HG03135 (cell line): ENCODE measurements around the gene FNIP1.
"Not testable (repeated sequence)": the region's sequence is repeated elsewhere in the genome, so short reads cannot be mapped to it uniquely, and the experiment has no call there.

ENCODE experiments used
- ATAC-seq: cut with Tn5 transposase; IDR thresholded peaks from one replicate; pipeline ENCODE4 v1.9.1; 2021; ENCODE audit warnings: mild to moderate bottlenecking, moderate library complexity; ENCODE audit not compliant: unreplicated experiment

Gene FNIP1

DNA sequence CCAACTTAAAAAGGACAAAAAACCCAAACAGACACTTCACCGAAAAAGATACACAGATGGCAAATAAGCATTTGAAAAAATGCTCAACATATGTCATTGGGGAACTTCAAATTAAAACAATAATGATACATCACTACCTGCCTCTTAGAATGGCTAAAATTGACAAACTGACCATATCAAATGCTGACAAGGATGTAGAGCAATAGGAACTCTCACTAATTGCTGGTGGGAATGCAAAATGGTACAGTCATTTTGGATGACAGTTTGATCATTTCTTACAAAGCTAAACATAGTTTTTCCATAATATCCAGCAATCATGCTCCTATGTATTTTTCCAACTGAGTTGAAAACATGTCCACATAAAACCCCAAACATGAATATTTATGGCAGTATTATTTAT lies 102.9 kb downstream of the FNIP1 start:
- ATAC-seq, result no peak

DNA sequence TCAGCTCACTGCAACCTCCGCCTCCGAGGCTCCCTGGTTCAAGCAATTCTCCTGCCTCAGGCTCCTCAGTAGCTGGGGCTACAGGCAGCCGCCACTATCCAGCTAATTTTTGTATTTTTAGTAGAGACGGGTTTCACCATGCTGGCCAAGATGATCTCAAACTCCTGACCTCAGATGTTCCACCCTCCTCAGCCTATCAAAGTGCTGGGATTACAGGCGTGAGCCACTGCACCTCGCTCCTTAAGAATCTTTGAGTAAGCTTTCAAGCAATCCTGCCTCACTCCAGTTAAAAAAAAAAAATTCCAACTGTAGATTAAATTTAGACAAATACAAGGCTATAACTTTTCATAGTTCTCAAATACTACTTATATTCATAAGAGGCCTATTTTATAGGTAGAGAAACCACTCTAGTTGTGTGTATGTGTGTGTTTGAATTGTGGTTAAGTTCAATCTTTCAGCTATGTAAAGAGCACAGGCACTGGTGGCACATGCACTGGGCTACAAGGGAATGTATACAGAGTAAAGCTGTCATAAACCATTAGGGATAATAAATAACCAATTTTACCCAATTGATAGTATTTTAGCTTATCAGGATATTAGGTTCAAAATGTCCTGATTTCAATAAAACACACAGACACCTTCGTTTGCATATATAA lies 111.2 kb downstream of the FNIP1 start:
- no peak for ATAC-seq

DNA sequence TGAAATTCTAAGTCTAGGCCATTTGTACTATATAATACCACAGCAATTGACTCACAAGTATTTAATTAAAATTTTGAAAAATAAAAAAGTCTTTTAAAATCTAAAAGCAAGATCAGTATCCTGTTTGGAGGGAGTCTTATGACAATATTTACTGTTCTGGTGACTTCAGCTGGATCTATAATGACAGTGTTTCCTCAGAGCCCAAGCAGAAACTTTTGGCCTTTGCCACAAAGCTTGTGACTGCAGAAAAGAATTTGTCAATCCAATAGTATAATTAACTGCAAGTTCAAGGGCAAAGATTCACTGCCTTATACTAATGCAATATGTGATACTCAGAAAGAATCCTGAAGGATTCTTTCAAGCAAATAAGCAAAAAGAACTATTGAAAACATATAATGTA lies 112.2 kb downstream of the FNIP1 start:
- ATAC-seq, result no peak

DNA sequence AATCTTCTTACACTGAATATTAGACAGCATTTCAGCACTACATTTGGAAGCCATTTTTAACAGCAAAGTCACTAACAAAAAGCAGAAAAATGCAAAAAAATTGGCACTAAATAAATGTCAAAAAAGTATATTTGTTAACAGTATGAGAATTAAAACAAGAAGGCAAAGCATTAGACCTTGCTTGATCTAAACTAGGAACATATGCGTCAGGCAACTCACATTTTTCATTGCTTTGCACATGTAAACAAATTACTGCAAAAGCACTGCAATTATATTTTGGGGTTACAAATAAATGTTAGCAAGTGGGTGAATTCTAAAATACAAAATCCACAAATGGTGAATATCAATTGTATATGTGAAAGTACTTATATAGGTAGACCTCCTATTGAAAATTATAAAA lies 112.8 kb downstream of the FNIP1 start:
- ATAC-seq, result no peak

DNA sequence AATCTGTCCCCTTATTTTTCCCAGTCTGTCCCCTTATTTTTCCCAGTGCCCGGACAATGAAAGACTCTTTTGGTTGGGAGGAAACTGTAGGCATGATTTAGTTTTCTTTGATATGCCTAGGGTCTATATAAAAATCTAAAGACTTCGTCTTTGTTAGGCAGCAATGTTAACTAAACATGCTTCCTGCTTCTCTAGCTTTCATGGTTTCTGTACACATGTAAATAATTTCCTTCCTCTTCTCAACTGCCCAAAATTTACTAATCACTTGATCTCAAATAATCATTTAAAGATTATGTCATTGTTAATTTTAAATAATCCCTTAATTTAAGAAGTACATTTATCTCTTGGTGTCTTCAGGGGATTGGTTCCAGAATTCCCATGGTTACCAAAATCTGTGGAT lies 114.0 kb downstream of the FNIP1 start:
- ATAC-seq, result no peak

DNA sequence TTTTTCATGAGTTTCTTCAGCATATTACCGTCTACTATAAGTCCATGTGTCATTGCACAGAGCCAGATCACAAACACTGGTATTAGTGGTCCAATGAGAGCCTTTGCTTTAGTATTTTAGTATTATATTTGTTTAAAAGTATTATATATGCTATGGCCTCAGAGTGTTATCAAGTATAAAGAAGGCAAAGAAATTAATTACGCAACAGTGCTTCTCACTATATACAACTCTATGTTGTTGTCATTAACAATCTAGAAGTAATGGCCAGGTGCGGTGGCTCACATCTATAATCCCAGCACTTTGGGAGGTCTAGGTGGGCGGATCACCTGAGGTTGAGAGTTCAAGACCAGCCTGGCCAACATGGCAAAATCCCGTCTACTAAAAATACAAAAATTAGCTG lies 114.6 kb downstream of the FNIP1 start:
- ATAC-seq, result no peak

DNA sequence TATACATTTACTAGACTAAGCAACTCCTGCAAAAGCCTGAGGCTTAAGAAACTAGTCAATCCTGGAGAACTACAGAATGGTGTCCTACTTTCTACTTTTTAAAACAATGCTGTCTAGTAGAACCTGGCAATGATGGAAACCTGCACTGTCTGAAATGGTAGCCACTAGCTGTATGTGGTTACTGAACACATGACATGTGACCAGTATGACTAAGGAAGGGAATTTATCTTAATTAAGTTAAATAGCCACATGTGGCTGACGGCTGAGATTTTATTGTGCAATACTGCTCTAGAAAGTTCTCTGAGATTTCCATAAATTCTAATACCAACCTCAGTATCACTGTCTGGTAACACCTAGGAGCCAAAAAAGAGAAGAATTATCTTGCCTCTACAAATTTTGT lies 116.9 kb downstream of the FNIP1 start:
- no peak for ATAC-seq

DNA sequence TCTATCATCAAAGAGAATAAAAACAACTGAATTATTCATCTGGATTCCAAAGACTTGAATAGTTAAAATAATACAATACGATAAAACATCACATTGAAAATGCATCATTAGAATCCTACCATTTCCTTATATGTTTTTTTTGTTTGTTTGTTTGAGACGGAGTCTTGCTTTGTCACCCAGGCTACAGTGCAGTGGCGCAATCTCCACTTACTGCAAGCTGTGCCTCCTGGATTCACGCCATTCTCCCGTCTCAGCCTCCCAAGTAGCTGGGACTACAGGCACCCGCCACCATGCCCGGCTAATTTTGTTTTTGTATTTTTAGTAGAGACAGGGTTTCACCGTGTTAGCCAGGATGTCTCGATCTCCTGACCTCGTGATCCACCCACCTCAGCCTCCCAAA lies 118.5 kb downstream of the FNIP1 start:
- ATAC-seq, result not testable (repeated sequence)

DNA sequence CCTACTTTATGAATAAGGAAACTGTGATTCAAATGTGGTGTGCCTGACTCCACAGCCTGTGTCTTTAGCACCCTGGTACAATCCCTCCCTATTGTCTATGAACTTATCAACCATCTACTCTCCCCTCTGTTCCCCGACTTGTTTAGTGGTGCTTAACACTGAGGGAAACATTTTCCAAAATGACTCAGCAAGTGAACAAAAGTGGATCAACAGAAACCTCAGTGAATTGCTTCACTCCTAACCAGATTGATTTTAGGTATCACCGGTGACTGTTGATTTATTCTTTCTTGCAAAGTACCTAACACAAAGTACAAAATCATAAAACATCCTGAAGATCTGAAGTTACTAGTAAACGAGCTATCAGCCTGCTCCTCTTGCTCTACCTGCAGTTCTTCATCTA lies 119.7 kb downstream of the FNIP1 start:
- no peak for ATAC-seq

DNA sequence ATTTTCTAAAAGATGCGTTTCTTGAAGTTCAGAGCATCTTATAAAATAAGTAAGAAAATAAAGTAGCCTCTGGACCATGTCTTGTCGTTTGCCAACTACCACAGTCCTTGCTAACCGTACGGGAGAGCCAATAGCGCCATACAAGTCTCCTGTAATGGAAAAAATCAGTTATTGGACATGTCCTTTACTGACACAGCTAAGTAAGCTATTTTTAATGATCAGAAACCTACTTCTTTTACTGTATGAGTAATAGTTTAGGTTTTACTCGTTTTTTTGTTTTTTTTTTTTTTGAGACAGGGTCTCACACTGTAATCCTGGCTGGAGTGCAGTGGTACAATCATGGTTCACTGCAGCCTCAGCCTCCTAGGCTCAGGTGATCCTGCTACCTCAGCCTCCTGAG lies 124.0 kb downstream of the FNIP1 start:
- peak; percentile 14 for ATAC-seq

DNA sequence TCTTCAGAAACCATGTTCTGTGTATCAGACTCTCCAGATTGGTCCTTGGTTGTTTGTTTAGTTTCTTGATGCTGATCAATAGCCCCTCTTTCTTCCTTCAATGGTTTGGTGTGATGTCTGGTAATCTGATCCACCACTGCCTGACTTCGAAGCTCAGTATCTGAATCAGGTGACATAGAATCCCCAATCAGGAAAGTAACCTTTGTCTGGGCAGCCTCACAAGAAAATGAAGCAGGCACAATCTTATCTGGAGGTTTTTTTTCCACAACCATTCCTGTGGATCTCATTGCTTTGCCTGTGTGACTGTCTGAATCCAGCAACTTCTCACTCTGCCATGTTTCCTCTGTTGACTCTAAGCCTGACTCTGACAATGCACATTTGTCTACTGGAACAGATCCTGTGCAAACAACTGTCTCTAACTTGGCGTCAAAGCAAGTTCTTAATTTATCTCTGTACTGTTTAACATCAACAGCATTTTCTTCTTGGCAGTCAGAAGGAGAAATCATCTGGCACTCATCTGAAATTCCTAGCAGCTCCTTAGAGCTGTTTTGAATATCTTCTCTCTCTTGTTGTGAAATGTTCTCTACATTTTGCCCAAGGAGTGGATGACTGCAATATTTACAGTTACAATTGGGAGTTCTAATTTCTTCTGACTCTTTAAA lies 124.7 kb downstream of the FNIP1 start:
- ATAC-seq, result no peak

DNA sequence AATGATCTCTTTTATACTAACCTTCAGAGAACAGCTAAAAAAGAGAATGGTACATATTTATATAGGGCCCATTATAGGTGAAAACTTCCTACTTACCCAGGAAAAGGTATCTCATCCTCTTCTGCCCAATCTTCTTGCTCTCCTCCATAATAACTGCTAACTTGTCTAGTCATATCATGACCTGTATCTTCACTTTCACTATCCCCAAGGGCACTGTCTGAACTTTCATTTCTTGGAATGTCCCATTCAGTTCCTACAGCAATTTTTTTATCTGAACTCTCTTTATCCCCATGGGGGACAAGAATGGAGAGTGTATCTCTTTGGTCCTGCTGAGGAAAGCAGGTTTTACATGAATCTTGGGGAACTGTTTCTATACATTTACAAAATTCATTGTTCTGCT lies 125.4 kb downstream of the FNIP1 start:
- no peak for ATAC-seq

DNA sequence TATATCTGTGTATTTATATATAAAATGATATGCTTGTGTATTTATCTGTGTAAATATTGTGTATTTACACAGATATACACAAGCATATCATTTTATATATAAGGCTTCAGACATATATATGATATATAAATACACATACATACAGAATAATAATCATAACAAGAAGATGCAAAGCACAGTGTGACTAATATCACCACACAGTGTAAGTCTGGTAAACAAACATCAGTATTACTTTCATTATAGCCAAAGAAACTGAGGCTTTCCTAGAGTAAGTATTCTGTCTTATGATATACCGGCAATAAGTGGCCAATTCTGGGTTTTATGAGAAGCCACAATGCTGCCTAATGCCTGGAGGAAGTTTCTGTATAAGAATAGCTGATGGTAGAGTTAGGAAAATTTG lies 131.9 kb downstream of the FNIP1 start:
- no peak for ATAC-seq

DNA sequence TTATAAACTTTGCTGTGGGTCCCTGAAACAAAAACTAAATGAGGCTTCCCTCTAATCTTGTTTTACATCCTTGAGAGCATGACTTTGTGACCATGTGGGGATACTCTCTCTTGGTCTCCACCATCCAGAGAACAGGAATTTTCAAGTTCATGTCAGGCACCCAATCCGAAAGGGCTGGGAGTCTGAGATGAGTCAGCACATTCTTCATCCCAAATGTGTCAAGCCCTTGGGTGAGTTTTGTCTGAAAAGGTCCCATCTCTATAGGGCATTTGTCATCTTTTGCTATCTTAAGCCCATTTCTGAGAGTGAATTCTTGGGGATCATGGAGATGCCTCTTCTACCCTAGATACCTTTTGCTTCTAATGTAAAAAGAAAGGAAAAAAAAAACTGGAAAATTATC lies 134.9 kb downstream of the FNIP1 start:
- no peak for ATAC-seq

DNA sequence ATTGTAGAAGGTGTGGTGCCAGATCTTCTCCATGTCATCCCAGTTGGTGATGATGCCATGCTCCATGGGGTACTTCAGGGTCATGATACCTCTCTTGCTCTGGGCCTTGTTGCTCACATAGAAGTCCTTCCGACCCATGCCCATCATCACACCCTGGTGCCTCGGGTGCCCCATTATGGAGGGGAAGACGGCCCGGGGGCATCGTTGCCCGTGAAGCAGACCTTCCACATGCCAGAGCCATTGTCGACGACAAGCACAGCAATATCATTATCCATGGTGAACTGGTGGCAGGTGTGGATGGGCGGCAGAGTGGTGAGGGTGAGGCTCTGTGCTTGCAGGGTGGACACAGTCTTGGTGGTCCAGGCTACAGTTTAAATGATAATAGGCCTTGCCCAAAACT lies 137.0 kb downstream of the FNIP1 start:
- no peak for ATAC-seq

DNA sequence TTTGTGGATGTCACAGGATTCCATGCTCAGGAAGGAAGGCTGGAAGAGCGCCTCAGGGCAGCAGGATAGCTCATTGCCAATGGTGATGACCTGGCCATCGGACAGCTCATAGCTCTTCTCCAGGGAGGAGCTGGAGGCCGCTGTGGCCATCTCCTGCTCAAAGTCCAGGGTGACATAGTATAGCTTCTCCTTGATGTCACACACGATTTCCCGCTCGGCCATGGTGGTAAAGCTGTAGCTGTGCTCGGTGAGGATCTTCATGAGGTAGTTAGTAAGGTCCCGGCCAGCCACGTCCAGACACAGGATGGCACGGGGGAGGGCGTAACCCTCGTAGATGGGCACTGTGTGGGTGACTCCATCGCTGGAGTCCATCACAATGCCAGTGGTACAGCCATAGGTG lies 137.5 kb downstream of the FNIP1 start:
- ATAC-seq, result no peak

DNA sequence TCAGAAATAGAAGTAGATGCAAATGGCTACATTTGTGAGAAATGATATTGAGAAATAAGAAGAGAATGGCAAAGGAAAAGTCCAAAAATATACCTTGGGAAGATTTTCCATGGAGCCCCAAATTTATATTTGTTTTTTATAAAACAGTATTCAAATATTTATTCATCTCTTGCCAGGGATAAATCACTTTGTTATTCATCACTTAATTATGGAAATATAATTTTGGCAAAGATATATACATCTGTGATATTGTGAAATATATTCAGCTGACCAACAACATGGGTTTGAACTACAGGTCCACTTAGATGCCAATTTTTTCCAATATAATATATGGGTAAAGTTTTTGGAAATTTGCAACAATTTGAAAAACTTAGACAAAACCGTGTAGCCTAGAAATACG lies 142.0 kb downstream of the FNIP1 start:
- no peak for ATAC-seq

DNA sequence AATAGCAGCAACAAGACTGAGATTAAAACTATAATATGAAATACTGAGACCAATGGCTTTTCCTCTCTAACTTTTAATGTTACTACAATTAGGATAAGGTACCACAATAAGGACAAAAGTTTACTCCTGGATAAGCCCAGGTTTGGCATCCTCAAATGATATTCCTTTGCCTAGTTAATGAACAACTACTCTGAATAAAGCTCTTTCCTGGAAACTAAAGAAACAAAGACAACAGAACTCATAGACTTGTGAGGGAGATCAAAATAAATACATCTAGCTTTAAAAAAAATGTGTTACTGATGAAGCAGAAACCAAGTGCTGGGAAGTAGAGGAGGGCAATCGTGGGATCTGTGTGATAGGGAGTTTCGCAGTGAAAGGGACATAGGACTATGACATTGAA lies 142.5 kb downstream of the FNIP1 start:
- ATAC-seq, result no peak

DNA sequence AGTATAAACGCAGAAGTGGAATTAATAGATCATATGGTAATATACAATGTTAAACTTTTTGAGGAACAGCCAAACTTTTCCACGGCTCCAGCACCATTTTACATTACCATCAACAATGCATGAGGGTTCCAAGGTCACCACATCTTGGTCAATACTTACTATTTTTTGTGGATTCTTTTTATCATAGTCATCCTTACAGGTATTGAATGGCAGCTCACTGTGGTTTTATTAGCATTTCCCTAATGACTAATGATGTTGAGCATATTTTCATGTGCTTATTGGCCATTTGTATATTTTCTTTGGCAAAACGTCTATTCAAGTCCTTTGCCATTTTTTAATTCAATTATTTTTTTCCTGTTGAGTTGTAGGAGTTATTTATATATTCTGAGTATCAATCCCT lies 147.7 kb downstream of the FNIP1 start:
- no peak for ATAC-seq

DNA sequence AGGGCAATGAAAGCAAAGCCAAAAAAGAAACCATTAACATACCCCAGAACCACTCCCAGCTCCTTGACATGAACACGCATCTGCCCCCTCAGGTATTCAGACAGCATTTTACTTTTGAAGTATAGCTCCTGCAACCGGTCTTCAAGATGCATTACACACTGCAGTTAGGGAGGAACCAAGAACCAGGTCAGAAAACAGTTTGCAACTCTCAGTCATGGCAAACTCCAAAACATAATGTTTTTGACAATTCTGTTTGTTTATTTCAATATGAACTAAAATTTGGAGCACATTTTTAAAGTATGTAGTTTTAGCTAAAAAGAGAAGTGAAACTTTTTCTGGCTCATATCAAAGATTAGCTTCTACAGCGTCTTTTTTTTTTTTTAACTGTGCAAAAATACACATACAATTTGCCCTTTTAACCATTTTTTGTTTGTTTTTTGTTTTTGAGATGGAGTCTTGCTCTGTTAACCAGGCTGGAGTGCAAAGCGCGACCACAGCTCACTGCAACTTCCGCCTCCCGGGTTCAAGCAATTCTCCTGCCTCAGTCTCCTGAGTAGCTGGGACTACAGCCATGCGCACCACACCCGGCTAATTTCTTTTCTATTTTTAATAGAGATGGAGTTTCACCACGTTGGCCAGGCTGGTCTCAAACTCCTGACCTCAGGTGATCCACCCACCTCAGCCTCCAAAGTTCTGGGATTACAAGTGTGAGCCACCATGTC lies 149.6 kb downstream of the FNIP1 start:
- peak; percentile 82 for ATAC-seq

DNA sequence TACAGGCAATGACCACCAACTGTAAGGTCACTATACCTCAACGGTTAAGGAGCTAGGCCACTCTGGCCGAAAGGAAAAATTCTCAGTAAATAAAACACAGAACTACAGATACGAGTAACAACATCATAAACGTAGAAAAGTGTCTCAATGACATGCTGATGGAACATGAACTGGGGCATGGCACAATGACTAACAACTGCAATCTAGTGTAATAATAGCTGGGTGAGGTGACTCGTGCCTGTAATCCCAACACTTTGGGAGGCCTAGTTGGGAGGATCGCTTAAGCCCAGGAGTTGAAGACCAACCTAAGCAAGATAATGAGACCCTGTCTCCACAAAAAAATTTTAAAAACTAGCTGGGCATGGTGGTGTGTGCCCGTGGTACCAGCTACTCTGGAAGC lies 152.0 kb downstream of the FNIP1 start:
- no peak for ATAC-seq

DNA sequence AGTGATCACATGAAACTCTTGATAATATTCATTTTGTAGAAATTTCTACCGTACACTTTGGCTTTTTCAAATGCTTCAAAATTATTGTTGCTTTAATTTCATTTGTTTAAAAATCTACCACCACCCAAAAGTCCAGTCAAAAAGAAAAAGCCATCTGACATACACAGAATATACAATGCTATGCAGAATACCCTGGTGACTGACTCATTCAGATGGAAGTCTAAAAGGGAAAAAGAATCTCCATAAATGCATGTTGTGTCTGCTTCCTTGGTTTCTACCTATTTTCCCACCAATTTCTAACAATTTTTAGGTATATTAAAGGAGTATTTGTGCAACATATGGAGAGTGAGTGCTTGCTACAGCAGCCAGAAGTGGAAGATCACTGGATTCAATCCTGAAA lies 152.4 kb downstream of the FNIP1 start:
- no peak for ATAC-seq
